LNCAP (cell line): Measurements from ENCODE around the gene TMEM143.

Experiments
- TF ChIP-seq, protein P1 (sequence below): fragments of 450-650 bp; IDR thresholded peaks from 2 replicates; pipeline ENCODE4 v1.5.1; 2017; ENCODE audit warnings: mild to moderate bottlenecking

TMEM143 gene

GRCh38 chr19:48301886-48302599, 61.7 kb downstream of the TMEM143 start:
- TF ChIP-seq, protein P1, sequence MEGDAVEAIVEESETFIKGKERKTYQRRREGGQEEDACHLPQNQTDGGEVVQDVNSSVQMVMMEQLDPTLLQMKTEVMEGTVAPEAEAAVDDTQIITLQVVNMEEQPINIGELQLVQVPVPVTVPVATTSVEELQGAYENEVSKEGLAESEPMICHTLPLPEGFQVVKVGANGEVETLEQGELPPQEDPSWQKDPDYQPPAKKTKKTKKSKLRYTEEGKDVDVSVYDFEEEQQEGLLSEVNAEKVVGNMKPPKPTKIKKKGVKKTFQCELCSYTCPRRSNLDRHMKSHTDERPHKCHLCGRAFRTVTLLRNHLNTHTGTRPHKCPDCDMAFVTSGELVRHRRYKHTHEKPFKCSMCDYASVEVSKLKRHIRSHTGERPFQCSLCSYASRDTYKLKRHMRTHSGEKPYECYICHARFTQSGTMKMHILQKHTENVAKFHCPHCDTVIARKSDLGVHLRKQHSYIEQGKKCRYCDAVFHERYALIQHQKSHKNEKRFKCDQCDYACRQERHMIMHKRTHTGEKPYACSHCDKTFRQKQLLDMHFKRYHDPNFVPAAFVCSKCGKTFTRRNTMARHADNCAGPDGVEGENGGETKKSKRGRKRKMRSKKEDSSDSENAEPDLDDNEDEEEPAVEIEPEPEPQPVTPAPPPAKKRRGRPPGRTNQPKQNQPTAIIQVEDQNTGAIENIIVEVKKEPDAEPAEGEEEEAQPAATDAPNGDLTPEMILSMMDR, result no peak

DNA sequence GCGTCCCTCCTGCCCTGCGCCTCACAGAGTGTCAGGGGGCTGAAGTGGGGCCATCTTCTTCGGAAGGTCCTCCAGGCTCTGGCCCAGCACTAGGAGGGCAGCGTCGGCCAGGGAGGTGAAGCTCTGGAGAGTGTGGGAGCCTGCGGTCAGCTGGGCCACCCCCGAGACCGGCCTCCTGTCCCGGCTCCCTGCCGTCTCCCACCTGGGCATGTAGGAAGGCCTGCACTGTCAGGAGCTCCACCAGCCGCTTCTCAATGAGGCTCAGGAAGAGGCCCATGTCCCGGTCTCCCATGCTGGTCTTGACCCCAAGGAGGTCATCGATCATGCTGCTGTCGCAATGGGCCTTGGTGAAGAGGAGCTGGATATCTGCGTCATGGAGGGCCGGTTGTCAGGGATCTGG, 65.8 kb downstream of the TMEM143 start:
- TF ChIP-seq, protein P1, result no peak

DNA sequence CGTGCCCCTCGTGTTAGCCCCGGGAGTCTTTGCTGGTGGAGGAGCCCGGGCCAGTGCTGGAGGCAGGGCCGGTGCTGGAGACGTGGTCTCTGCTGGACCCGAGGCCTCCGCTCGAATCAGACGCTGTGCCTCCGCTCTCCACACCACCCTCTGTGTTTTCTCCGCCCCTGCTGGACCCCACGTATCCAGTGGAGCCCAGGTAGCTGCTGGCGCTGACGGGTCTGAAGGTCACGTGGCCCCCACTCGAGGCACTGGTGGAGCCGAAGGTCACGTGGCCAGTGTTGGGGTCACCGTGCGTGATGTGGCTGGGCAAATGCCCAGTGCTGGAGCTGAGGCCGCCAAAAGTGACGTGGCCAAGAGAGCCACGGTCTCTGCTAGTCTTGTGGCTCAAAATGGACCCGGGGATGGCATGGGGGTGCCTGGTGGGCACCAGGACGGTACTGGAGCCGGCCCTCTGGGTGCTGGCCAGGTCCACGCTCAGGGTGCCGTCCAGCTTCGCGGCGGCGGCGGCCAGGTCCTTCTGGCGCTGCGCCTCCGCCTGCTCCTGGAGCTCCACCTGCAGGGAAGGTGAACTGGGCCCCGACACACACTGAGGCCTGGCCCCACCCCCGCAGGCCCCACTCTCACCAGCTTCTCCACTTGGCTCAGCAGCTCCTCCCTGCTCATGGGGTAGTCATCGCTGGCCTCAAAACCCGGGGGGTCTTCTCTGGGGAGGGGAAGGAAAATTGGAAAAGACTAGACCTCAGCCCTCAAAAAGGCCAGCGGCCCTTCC, 66.6 kb downstream of the TMEM143 start:
- TF ChIP-seq, protein P1, result no peak

- TF ChIP-seq, protein P1, result no peak
Measured at GRCh38 chr19:48295458-48295857, 68.3 kb downstream of the TMEM143 start.

GRCh38 chr19:48292798-48293197, 70.9 kb downstream of the TMEM143 start:
- TF ChIP-seq, protein P1, result no peak

GRCh38 chr19:48290771-48291488, 72.8 kb downstream of the TMEM143 start:
- TF ChIP-seq, protein P1, result peak; percentile 79

DNA sequence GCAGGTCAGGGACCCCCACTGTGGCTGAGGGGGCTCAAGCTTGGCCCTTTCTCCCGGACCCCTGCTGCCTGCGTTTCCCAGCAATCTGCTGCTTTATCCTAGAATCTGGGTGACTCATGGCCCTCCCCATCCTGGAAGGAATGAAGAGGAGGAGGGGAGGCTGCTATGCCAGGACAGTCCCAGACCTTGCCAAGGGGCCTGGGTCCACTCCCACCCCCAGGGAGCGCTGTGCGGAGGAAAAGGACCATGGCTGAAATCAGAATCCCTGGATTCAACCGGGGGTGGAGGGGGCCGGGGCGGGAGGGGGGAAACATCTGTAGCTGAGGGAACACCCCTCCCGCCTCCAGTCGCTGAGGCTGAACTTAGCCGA, 73.4 kb downstream of the TMEM143 start:
- TF ChIP-seq, protein P1, result no peak
